Fibroblast of lung (primary cell): ENCODE measurements around the gene P4HTM. TPM values are rescaled to one million over a fixed set of nuclear protein-coding genes. Genes with fewer than 3 reads are reported as not detected.
A peak's percentile ranks its signal among the peaks of the same experiment; 100 is the strongest.

Experiments
- DNase-seq, 2 donors: peaks; one replicate each; pipeline versions ENCODE4 v3.0.0 to v3.0.0-alpha.2; 2010; ENCODE audit warnings: low read depth in 2 of 2
- H2AFZ ChIP-seq: 2 replicates; pipeline ENCODE4 v1.5.1; 2012; ENCODE audit warnings: low read length, control low read depth, inconsistent platforms
- H3K27ac ChIP-seq: 2 replicates; pipeline ENCODE4 v1.5.1; 2011; ENCODE audit warnings: low read length, control low read depth; ENCODE audit not compliant: insufficient read depth
- H3K27me3 ChIP-seq: 2 replicates; pipeline ENCODE4 v1.5.1; 2011; ENCODE audit warnings: mild to moderate bottlenecking, low read length; ENCODE audit not compliant: control insufficient read depth, insufficient read depth
- H3K36me3 ChIP-seq: 2 replicates; pipeline ENCODE4 v1.5.1; 2011; ENCODE audit warnings: low read length; ENCODE audit not compliant: control insufficient read depth, insufficient read depth
- H3K4me1 ChIP-seq: 2 replicates; pipeline ENCODE4 v1.5.1; 2011; ENCODE audit warnings: low read length; ENCODE audit not compliant: control insufficient read depth, insufficient read depth; ENCODE audit errors: extremely low read depth
- H3K4me2 ChIP-seq: 2 replicates; pipeline ENCODE4 v1.5.1; 2011; ENCODE audit warnings: low read length, control low read depth; ENCODE audit not compliant: insufficient read depth; ENCODE audit errors: extremely low read depth
- H3K4me3 ChIP-seq, 4 experiments: fragments of 200-600 bp in 1 of 4; sonication (generic) in 1 of 4; replicated peaks in 1 of 4; 2 replicates each; pipeline ENCODE4 v1.5.1; 2011 to 2016; ENCODE audit warnings: low read length in 4 of 4, low read depth in 3 of 4, mild to moderate bottlenecking in 3 of 4, control low read depth in 2 of 4, inconsistent platforms in 1 of 4, mixed read lengths in 1 of 4; ENCODE audit not compliant: insufficient read depth in 1 of 4; ENCODE audit errors: control extremely low read depth in 1 of 4
- H3K79me2 ChIP-seq: 2 replicates; pipeline ENCODE4 v1.5.1; 2012; ENCODE audit warnings: mild to moderate bottlenecking, low read length, inconsistent platforms; ENCODE audit not compliant: control insufficient read depth, insufficient read depth
- H3K9ac ChIP-seq: 2 replicates; pipeline ENCODE4 v1.5.1; 2011; ENCODE audit warnings: mild to moderate bottlenecking, low read length, control low read depth; ENCODE audit not compliant: insufficient read depth
- H3K9me3 ChIP-seq: 2 replicates; pipeline ENCODE4 v1.5.1; 2012; ENCODE audit warnings: low read depth, low read length; ENCODE audit not compliant: control insufficient read depth, insufficient read depth
- H4K20me1 ChIP-seq: 2 replicates; pipeline ENCODE4 v1.5.1; 2011; ENCODE audit warnings: low read length; ENCODE audit not compliant: control insufficient read depth, insufficient read depth; ENCODE audit errors: extremely low read depth
- CTCF ChIP-seq, 2 donors: IDR thresholded peaks in 1 of 2; conservative IDR thresholded peaks in 1 of 2; 1 replicate in 1 of 2; 2 replicates in 1 of 2; pipeline ENCODE4 v1.5.1; 2011 to 2012; ENCODE audit warnings: low read length in 2 of 2, control low read depth in 1 of 2, inconsistent platforms in 1 of 2, low read depth in 1 of 2, mild to moderate bottlenecking in 1 of 2
- EZH2 ChIP-seq: IDR thresholded peaks from 2 replicates; pipeline ENCODE4 v1.5.1; 2012; ENCODE audit warnings: low read length, control low read depth, mild to moderate bottlenecking; ENCODE audit errors: missing control alignments
- polyA minus RNA-seq: library from RNA; depleted of rRNA, polyadenylated mRNA; stranded (reverse); fragments of >200 nt; gene quantifications from 2 replicates; pipeline ENCODE4 v1.2.3, GENCODE V29; 2011; ENCODE audit warnings: low replicate concordance
- polyA plus RNA-seq, 2 donors: library from polyadenylated mRNA; depleted of rRNA in 1 of 2; stranded (reverse) in 1 of 2; unstranded in 1 of 2; fragments of >200 nt; gene quantifications; 2 replicates each; pipeline ENCODE4 v1.2.1, GENCODE V29; 2011 to 2012; ENCODE audit warnings: missing spikeins in 1 of 2
- total RNA-seq: library from RNA; depleted of rRNA; stranded (reverse); fragments of >200 nt; gene quantifications from 2 replicates; pipeline ENCODE4 v1.2.1, GENCODE V29; 2014

P4HTM gene
- total RNA-seq: 33.4 and 46.7 TPM in 2 replicates
- polyA plus RNA-seq: 16.0 and 16.2 TPM in 2 replicates
- polyA plus RNA-seq (2012): 14.4 and 16.1 TPM in 2 replicates
- polyA minus RNA-seq: 17.9 and 30.7 TPM in 2 replicates

GRCh38 chr3:48989796-48990635 is at the start of gene P4HTM:
Gene P4HTM (plus strand): TSS chr3:48990241. CDS start chr3:48990257, 16 bp downstream.
- peak within 1 kb of the TSS; percentile 79 to 85 (median 82) for H3K4me3 ChIP-seq
- H3K79me2 ChIP-seq: peaks cover 25% of the 10 kb centered on the region
- TF ChIP-seq EZH2 (no peak), CTCF (conservative IDR thresholded peaks at IDR 0.05 in 1 of 2, IDR thresholded peaks at IDR 0.05 in 1 of 2; ENCODE audit: low read depth in 1 of 2, low read length in 2 of 2) (peak; percentile 55 to 61)
- no peaks in the 10 kb centered on the region for H3K9me3 ChIP-seq
- peak within 1 kb of the TSS; percentile 81 for H3K4me2 ChIP-seq
- H3K27me3 ChIP-seq: no peaks in the 10 kb centered on the region
- peaks cover 2% of the 10 kb centered on the region for H3K36me3 ChIP-seq
- peak within 1 kb of the TSS; percentile 94 for H3K27ac ChIP-seq
- peak within 1 kb of the TSS; percentile 92 for H3K9ac ChIP-seq
- peak; percentile 91 to 95 for DNase-seq
- H3K4me1 ChIP-seq: peaks cover 12% of the 10 kb centered on the region
- no peaks in the 10 kb centered on the region for H4K20me1 ChIP-seq
- H2AFZ ChIP-seq: peak within 1 kb of the TSS; percentile 86

GRCh38 chr3:48945432-48945831 is 44.6 kb upstream of the P4HTM start:
- Histone ChIP-seq H3K79me2 (no peaks in the 10 kb centered on the region), H3K4me1 (peaks cover 3% of the 10 kb centered on the region), H3K27me3 (no peaks in the 10 kb centered on the region), H3K36me3 (no peaks in the 10 kb centered on the region), H3K27ac (no peak overlapping the region), H4K20me1 (no peaks in the 10 kb centered on the region), H3K4me2 (no peak overlapping the region), H3K9me3 (no peaks in the 10 kb centered on the region), H3K9ac (no peak overlapping the region), H2AFZ (no peak overlapping the region), H3K4me3 (no peak overlapping the region)
- DNase-seq: no peak
- no peak for TF ChIP-seq EZH2
- TF ChIP-seq CTCF (conservative IDR thresholded peaks at IDR 0.05 in 1 of 2, IDR thresholded peaks at IDR 0.05 in 1 of 2; ENCODE audit: low read depth in 1 of 2, low read length in 2 of 2): no peak

GRCh38 chr3:48945891-48946549 is 44.0 kb upstream of the P4HTM start:
- H4K20me1 ChIP-seq: no peaks in the 10 kb centered on the region
- no peaks in the 10 kb centered on the region for H3K27me3 ChIP-seq
- H3K9me3 ChIP-seq: no peaks in the 10 kb centered on the region
- TF ChIP-seq EZH2 (no peak), CTCF (conservative IDR thresholded peaks at IDR 0.05 in 1 of 2, IDR thresholded peaks at IDR 0.05 in 1 of 2; ENCODE audit: low read depth in 1 of 2, low read length in 2 of 2) (no peak)
- H3K27ac ChIP-seq: no peak overlapping the region
- peaks cover 2% of the 10 kb centered on the region for H3K79me2 ChIP-seq
- H3K36me3 ChIP-seq: no peaks in the 10 kb centered on the region
- no peak overlapping the region for H3K4me3 ChIP-seq
- no peak overlapping the region for H2AFZ ChIP-seq
- H3K4me2 ChIP-seq: no peak overlapping the region
- H3K4me1 ChIP-seq: peaks cover 3% of the 10 kb centered on the region
- DNase-seq: no peak
- H3K9ac ChIP-seq: no peak overlapping the region
